WTC11 (cell line): ENCODE measurements around the gene GPR50. TPM values are rescaled to one million over a fixed set of nuclear protein-coding genes. Genes with fewer than 3 reads are reported as not detected.

Experiments used
- ATAC-seq: fragments of 200-7000 bp; cut with Tn5 transposase; 2 replicates; pipeline ENCODE4 v1.10.0; 2021; ENCODE audit warnings: mild to moderate bottlenecking, moderate library complexity
- CTCF ChIA-PET: fragments of 300-600 bp; sonication (Branson Sonifier 250); formaldehyde crosslinking; loops from one replicate; lab custom pipeline; 2021; ENCODE audit warnings: antibody characterized with exemption; lab: Charles Lee
- POLR2A ChIA-PET: fragments of 350-600 bp; sonication (Branson Sonifier 250); formaldehyde crosslinking; loops from one replicate; lab custom pipeline; 2021; ENCODE audit warnings: antibody characterized with exemption; lab: Charles Lee
- DNase-seq: peaks from one replicate; pipeline ENCODE4 v3.0.0; 2021; ENCODE audit warnings: low spot score
- H3K27ac Mint-ChIP-seq: 2 replicates; pipeline ENCODE4 v1.8.0; 2021; ENCODE audit warnings: mixed read lengths
- H3K27me3 Mint-ChIP-seq: 2 replicates; pipeline ENCODE4 v1.8.0; 2021; ENCODE audit warnings: low read depth, mild to moderate bottlenecking, moderate library complexity, mixed read lengths
- H3K36me3 Mint-ChIP-seq: 2 replicates; pipeline ENCODE4 v1.8.0; 2021; ENCODE audit warnings: mixed read lengths
- H3K4me1 Mint-ChIP-seq: 2 replicates; pipeline ENCODE4 v1.8.0; 2022; ENCODE audit warnings: mixed read lengths
- H3K4me3 Mint-ChIP-seq: 2 replicates; pipeline ENCODE4 v1.8.0; 2021; ENCODE audit warnings: mild to moderate bottlenecking, moderate library complexity, mixed read lengths
- H3K9me3 Mint-ChIP-seq: 2 replicates; pipeline ENCODE4 v1.8.0; 2021; ENCODE audit warnings: mixed read lengths
- ATF1 ChIP-seq: sonication (generic); formaldehyde crosslinking; IDR thresholded peaks from 2 replicates; pipeline ENCODE4 v1.8.1; 2023; ENCODE audit warnings: mild to moderate bottlenecking, moderate library complexity, missing genetic modification reagents
- CREM ChIP-seq: sonication (generic); formaldehyde crosslinking; IDR thresholded peaks from 2 replicates; pipeline ENCODE4 v1.8.1; 2022; ENCODE audit warnings: mild to moderate bottlenecking, missing genetic modification reagents, moderate library complexity
- FOXK1 ChIP-seq: sonication (generic); formaldehyde crosslinking; IDR thresholded peaks from 2 replicates; pipeline ENCODE4 v1.8.0; 2022; ENCODE audit warnings: mild to moderate bottlenecking, moderate library complexity, missing genetic modification reagents
- FOXP1 ChIP-seq: sonication (generic); formaldehyde crosslinking; IDR thresholded peaks from 2 replicates; pipeline ENCODE4 v1.8.0; 2022; ENCODE audit warnings: missing genetic modification reagents, mild to moderate bottlenecking, moderate library complexity, borderline replicate concordance
- MYBL2 ChIP-seq: sonication (generic); formaldehyde crosslinking; IDR thresholded peaks from 2 replicates; pipeline ENCODE4 v1.8.1; 2023; ENCODE audit warnings: mild to moderate bottlenecking, moderate library complexity, missing genetic modification reagents
- NFATC4 ChIP-seq: fragments of 250-450 bp; sonication (Bioruptor Pico); IDR thresholded peaks from 2 replicates; pipeline ENCODE4 v1.9.0; 2021; ENCODE audit warnings: mild to moderate bottlenecking
- NFE2L1 ChIP-seq: sonication (generic); formaldehyde crosslinking; IDR thresholded peaks from 2 replicates; pipeline ENCODE4 v1.8.1; 2023; ENCODE audit warnings: missing genetic modification reagents
- NR1H2 ChIP-seq: sonication (generic); formaldehyde crosslinking; IDR thresholded peaks from 2 replicates; pipeline ENCODE4 v1.9.0; 2021; ENCODE audit warnings: mild to moderate bottlenecking, moderate library complexity, missing genetic modification reagents
- PRRX2 ChIP-seq: fragments of 250-450 bp; sonication (Bioruptor Pico); IDR thresholded peaks from 2 replicates; pipeline ENCODE4 v1.8.0; 2021; ENCODE audit warnings: mild to moderate bottlenecking
- SMAD3 ChIP-seq: sonication (generic); formaldehyde crosslinking; IDR thresholded peaks from 2 replicates; pipeline ENCODE4 v1.8.0; 2022; ENCODE audit warnings: missing genetic modification reagents, mild to moderate bottlenecking, borderline replicate concordance
- SMAD4 ChIP-seq: sonication (generic); formaldehyde crosslinking; IDR thresholded peaks from 2 replicates; pipeline ENCODE4 v1.8.0; 2022; ENCODE audit warnings: mild to moderate bottlenecking, missing genetic modification reagents
- SOX15 ChIP-seq: fragments of 250-450 bp; sonication (Bioruptor Pico); IDR thresholded peaks from 2 replicates; pipeline ENCODE4 v1.9.0; 2021; ENCODE audit warnings: mild to moderate bottlenecking
- SP1 ChIP-seq: sonication (generic); formaldehyde crosslinking; conservative IDR thresholded peaks from 2 replicates; pipeline ENCODE4 v1.8.1; 2022; ENCODE audit warnings: missing genetic modification reagents
- TCF7 ChIP-seq: sonication (generic); formaldehyde crosslinking; IDR thresholded peaks from 2 replicates; pipeline ENCODE4 v1.8.0; 2022; ENCODE audit warnings: mild to moderate bottlenecking, low read depth, missing genetic modification reagents, moderate library complexity
- TEAD4 ChIP-seq: sonication (generic); formaldehyde crosslinking; IDR thresholded peaks from 2 replicates; pipeline ENCODE4 v1.8.0; 2022; ENCODE audit warnings: mild to moderate bottlenecking, missing genetic modification reagents
- ZNF121 ChIP-seq: sonication (generic); formaldehyde crosslinking; IDR thresholded peaks from 2 replicates; pipeline ENCODE4 v1.8.0; 2023; ENCODE audit warnings: missing genetic modification reagents
- ZNF138 ChIP-seq: sonication (generic); formaldehyde crosslinking; conservative IDR thresholded peaks from 2 replicates; pipeline ENCODE4 v1.8.1; 2022; ENCODE audit warnings: mild to moderate bottlenecking, moderate library complexity, missing genetic modification reagents
- ZNF232 ChIP-seq: sonication (generic); formaldehyde crosslinking; IDR thresholded peaks from 2 replicates; pipeline ENCODE4 v1.8.0; 2022; ENCODE audit warnings: mild to moderate bottlenecking, missing genetic modification reagents
- ZNF396 ChIP-seq: fragments of 250-450 bp; sonication (Bioruptor Pico); IDR thresholded peaks from 2 replicates; pipeline ENCODE4 v1.8.0; 2021; ENCODE audit warnings: mild to moderate bottlenecking, moderate library complexity, borderline replicate concordance
- ZNF423 ChIP-seq: fragments of 250-450 bp; sonication (Bioruptor Pico); IDR thresholded peaks from 2 replicates; pipeline ENCODE4 v2.1.2; 2022; ENCODE audit warnings: mild to moderate bottlenecking, moderate library complexity
- total RNA-seq: library from RNA; stranded (reverse); gene quantifications from 3 replicates; pipeline ENCODE4 v1.2.3, GENCODE V29; 2021
- TF ChIP-seq, protein P1 (sequence below): fragments of 250-450 bp; sonication (Bioruptor Pico); conservative IDR thresholded peaks from 2 replicates; pipeline ENCODE4 v1.9.0; 2021; ENCODE audit warnings: mild to moderate bottlenecking
- TF ChIP-seq, protein P2 (sequence below): sonication (generic); formaldehyde crosslinking; IDR thresholded peaks from 2 replicates; pipeline ENCODE4 v1.8.0; 2022; ENCODE audit warnings: mild to moderate bottlenecking, missing genetic modification reagents
- TF ChIP-seq, protein P3 (sequence below): sonication (generic); formaldehyde crosslinking; IDR thresholded peaks from 2 replicates; pipeline ENCODE4 v1.8.0; 2022; ENCODE audit warnings: missing genetic modification reagents
- TF ChIP-seq, protein P4 (sequence below): sonication (generic); formaldehyde crosslinking; IDR thresholded peaks from 2 replicates; pipeline ENCODE4 v1.8.0; 2023; ENCODE audit warnings: mild to moderate bottlenecking, missing genetic modification reagents
- TF ChIP-seq, protein P5 (sequence below): fragments of 250-450 bp; sonication (Bioruptor Pico); IDR thresholded peaks from 2 replicates; pipeline ENCODE4 v1.9.0; 2021; ENCODE audit warnings: mild to moderate bottlenecking

The GPR50 gene
- total RNA-seq, 1 experiment from 2014 or later = 12.0 TPM

DNA sequence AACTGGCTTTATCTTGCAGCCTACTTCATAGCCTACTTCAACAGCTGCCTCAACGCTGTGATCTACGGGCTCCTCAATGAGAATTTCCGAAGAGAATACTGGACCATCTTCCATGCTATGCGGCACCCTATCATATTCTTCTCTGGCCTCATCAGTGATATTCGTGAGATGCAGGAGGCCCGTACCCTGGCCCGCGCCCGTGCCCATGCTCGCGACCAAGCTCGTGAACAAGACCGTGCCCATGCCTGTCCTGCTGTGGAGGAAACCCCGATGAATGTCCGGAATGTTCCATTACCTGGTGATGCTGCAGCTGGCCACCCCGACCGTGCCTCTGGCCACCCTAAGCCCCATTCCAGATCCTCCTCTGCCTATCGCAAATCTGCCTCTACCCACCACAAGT, 4.0 kb downstream of the GPR50 start:
- ChIA-PET CTCF (no interaction called here), POLR2A (no interaction called here)
- H3K9me3 Mint-ChIP-seq = no peaks in the 10 kb centered on the region
- H3K4me1 Mint-ChIP-seq = peaks cover 41% of the 10 kb centered on the region
- DNase-seq = no peak
- no peak overlapping the region for H3K27ac Mint-ChIP-seq
- H3K27me3 Mint-ChIP-seq = peaks cover 59% of the 10 kb centered on the region
- peaks cover 6% of the 10 kb centered on the region for H3K36me3 Mint-ChIP-seq
- TF ChIP-seq ZNF121 = no peak
- TF ChIP-seq, protein P1, sequence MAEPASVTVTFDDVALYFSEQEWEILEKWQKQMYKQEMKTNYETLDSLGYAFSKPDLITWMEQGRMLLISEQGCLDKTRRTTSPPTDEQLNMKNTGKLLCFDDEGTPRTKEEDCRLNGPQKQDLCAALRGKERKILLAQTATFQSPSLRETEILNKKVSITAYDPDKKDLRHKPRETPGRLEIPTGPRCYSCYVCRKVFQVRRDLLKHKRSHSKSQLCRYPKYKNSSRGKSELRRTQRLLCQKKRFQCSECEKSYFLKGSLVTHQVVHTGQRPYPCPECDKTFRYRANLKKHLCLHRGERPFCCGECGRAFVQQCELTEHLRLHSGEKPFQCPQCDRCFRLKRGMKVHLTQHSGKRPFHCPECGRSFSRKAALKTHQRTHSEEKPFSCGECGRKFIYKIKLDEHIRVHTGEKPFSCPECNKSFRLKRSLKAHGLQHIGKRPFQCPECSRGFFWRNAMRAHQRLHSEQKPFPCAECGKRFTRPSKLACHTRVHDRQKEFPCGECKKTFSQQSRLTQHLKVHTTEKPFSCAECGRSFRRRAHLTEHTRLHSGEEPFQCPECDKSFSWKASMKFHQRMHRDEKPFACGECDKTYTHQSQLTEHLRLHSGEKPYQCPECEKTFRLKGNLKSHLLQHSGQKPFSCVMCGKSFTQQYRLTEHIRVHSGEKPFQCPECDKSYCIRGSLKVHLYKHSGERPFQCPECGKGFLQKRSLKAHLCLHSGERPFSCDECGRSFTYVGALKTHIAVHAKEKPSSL (CRISPR knock-in tag) = no peak
- no peak overlapping the region for H3K4me3 Mint-ChIP-seq
- no peak for ATAC-seq

DNA sequence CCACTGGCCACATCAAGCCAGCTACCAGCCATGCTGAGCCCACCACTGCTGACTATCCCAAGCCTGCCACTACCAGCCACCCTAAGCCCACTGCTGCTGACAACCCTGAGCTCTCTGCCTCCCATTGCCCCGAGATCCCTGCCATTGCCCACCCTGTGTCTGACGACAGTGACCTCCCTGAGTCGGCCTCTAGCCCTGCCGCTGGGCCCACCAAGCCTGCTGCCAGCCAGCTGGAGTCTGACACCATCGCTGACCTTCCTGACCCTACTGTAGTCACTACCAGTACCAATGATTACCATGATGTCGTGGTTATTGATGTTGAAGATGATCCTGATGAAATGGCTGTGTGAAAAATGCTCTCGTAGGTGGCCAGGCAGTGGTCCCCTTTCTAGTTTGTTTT, 4.7 kb downstream of the GPR50 start:
- no peaks in the 10 kb centered on the region for H3K9me3 Mint-ChIP-seq
- H3K27ac Mint-ChIP-seq = no peak overlapping the region
- H3K36me3 Mint-ChIP-seq = peaks cover 6% of the 10 kb centered on the region
- peaks cover 41% of the 10 kb centered on the region for H3K4me1 Mint-ChIP-seq
- POLR2A ChIA-PET = no interaction called here
- DNase-seq (no peak), ATAC-seq (no peak)
- no peak for TF ChIP-seq SP1 (CRISPR knock-in tag)
- no peak for TF ChIP-seq TCF7 (CRISPR knock-in tag)
- TF ChIP-seq, protein P2, sequence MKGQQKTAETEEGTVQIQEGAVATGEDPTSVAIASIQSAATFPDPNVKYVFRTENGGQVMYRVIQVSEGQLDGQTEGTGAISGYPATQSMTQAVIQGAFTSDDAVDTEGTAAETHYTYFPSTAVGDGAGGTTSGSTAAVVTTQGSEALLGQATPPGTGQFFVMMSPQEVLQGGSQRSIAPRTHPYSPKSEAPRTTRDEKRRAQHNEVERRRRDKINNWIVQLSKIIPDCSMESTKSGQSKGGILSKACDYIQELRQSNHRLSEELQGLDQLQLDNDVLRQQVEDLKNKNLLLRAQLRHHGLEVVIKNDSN (CRISPR knock-in tag) = no peak
- TF ChIP-seq ZNF138 (CRISPR knock-in tag) = no peak
- TF ChIP-seq SOX15 (CRISPR knock-in tag) = no peak
- TF ChIP-seq ZNF396 (CRISPR knock-in tag) = no peak
- TF ChIP-seq ATF1 (CRISPR knock-in tag) = no peak
- no peak for TF ChIP-seq NR1H2 (CRISPR knock-in tag)
- no peak for TF ChIP-seq CREM (CRISPR knock-in tag)
- TF ChIP-seq ZNF232 = no peak
- TF ChIP-seq FOXK1 (CRISPR knock-in tag) = no peak
- no peak for TF ChIP-seq FOXP1
- no peak for TF ChIP-seq ZNF423 (CRISPR knock-in tag)
- no peak for TF ChIP-seq SMAD3 (CRISPR knock-in tag)
- TF ChIP-seq NFE2L1 (CRISPR knock-in tag) = no peak
- no peak for TF ChIP-seq PRRX2 (CRISPR knock-in tag)
- TF ChIP-seq, protein P3, sequence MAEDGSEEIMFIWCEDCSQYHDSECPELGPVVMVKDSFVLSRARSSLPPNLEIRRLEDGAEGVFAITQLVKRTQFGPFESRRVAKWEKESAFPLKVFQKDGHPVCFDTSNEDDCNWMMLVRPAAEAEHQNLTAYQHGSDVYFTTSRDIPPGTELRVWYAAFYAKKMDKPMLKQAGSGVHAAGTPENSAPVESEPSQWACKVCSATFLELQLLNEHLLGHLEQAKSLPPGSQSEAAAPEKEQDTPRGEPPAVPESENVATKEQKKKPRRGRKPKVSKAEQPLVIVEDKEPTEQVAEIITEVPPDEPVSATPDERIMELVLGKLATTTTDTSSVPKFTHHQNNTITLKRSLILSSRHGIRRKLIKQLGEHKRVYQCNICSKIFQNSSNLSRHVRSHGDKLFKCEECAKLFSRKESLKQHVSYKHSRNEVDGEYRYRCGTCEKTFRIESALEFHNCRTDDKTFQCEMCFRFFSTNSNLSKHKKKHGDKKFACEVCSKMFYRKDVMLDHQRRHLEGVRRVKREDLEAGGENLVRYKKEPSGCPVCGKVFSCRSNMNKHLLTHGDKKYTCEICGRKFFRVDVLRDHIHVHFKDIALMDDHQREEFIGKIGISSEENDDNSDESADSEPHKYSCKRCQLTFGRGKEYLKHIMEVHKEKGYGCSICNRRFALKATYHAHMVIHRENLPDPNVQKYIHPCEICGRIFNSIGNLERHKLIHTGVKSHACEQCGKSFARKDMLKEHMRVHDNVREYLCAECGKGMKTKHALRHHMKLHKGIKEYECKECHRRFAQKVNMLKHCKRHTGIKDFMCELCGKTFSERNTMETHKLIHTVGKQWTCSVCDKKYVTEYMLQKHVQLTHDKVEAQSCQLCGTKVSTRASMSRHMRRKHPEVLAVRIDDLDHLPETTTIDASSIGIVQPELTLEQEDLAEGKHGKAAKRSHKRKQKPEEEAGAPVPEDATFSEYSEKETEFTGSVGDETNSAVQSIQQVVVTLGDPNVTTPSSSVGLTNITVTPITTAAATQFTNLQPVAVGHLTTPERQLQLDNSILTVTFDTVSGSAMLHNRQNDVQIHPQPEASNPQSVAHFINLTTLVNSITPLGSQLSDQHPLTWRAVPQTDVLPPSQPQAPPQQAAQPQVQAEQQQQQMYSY (CRISPR knock-in tag) = no peak
- peaks cover 52% of the 10 kb centered on the region for H3K27me3 Mint-ChIP-seq
- no peak overlapping the region for H3K4me3 Mint-ChIP-seq
- CTCF ChIA-PET = no interaction called here

DNA sequence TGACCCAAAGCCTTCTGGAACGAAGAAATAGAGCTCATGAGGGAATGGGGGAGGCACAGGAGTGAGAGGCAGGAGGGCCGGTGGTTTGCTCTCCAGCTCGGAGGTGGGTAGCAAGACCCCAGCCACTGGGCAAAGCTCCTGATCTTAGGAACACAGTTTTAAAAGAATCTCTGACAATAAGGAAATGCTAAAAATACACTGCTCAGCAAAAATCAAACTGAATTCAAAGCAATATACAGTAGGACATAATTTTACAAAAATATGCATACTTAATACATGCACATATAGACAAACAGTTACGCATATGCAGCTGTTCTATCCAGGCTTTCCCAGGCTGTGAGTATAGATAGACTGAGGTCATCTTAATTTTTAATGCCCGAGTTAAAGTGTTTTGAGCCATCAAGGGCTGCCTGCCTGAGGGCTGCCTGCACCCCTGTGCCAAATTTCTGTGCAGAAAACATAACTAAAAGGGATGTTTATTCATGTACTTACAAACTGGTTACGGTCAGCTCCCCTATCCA, 6.9 kb downstream of the GPR50 start:
- Mint-ChIP-seq H3K4me1 (peaks cover 41% of the 10 kb centered on the region), H3K27ac (no peak overlapping the region), H3K9me3 (no peaks in the 10 kb centered on the region), H3K36me3 (peaks cover 6% of the 10 kb centered on the region), H3K27me3 (peaks cover 38% of the 10 kb centered on the region), H3K4me3 (peak overlapping the region; percentile 70)
- ChIA-PET CTCF (interaction anchor here (2.2 kb wide), 1 partner anchor 177 kb away, joined by 6 read pairs; no protein-coding TSS in a partner anchor), POLR2A (no interaction called here)
- ATAC-seq = no peak
- no peak for DNase-seq
- TF ChIP-seq, protein P4, sequence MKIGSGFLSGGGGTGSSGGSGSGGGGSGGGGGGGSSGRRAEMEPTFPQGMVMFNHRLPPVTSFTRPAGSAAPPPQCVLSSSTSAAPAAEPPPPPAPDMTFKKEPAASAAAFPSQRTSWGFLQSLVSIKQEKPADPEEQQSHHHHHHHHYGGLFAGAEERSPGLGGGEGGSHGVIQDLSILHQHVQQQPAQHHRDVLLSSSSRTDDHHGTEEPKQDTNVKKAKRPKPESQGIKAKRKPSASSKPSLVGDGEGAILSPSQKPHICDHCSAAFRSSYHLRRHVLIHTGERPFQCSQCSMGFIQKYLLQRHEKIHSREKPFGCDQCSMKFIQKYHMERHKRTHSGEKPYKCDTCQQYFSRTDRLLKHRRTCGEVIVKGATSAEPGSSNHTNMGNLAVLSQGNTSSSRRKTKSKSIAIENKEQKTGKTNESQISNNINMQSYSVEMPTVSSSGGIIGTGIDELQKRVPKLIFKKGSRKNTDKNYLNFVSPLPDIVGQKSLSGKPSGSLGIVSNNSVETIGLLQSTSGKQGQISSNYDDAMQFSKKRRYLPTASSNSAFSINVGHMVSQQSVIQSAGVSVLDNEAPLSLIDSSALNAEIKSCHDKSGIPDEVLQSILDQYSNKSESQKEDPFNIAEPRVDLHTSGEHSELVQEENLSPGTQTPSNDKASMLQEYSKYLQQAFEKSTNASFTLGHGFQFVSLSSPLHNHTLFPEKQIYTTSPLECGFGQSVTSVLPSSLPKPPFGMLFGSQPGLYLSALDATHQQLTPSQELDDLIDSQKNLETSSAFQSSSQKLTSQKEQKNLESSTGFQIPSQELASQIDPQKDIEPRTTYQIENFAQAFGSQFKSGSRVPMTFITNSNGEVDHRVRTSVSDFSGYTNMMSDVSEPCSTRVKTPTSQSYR = no peak
- TF ChIP-seq SMAD3 (CRISPR knock-in tag) (no peak), TEAD4 (CRISPR knock-in tag) (no peak), NFATC4 (CRISPR knock-in tag) (no peak), SMAD4 (no peak), MYBL2 (CRISPR knock-in tag) (no peak)
- TF ChIP-seq, protein P5, sequence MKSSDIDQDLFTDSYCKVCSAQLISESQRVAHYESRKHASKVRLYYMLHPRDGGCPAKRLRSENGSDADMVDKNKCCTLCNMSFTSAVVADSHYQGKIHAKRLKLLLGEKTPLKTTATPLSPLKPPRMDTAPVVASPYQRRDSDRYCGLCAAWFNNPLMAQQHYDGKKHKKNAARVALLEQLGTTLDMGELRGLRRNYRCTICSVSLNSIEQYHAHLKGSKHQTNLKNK (CRISPR knock-in tag) = no peak
